ENCODE data around the gene PTPRM.

DNA sequence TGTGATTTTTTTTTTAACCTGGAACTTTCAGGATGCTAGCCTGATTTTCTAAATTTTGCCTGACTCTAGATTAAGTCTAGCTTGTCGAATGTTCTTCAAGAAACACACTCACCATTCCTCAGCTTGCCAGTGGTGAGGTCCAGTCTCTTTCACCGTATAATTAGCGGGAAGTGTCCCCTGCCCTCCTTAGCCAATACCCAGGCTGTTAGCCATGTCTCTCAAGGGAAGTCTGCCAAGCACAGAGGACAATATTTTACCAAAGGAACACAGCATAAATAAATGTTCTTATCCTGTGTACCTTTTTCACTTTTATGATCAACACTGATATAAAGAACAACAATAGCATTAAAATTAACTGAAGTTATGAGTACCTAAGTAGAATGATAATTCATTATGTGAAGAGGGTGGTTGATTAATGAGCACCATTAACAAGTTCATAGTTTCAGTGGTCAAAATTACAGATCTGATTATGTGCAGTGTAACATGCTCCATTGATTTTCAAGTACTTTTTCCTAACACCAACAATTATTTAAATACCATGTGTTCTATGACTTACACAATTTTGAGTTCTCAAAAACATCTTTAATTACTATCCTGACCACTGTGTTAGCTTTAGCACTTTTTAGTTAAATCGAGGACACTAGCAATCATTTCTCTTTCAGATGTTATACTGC lies 596.3 kb downstream of the PTPRM start:
- TF ChIP-seq, protein P1, sequence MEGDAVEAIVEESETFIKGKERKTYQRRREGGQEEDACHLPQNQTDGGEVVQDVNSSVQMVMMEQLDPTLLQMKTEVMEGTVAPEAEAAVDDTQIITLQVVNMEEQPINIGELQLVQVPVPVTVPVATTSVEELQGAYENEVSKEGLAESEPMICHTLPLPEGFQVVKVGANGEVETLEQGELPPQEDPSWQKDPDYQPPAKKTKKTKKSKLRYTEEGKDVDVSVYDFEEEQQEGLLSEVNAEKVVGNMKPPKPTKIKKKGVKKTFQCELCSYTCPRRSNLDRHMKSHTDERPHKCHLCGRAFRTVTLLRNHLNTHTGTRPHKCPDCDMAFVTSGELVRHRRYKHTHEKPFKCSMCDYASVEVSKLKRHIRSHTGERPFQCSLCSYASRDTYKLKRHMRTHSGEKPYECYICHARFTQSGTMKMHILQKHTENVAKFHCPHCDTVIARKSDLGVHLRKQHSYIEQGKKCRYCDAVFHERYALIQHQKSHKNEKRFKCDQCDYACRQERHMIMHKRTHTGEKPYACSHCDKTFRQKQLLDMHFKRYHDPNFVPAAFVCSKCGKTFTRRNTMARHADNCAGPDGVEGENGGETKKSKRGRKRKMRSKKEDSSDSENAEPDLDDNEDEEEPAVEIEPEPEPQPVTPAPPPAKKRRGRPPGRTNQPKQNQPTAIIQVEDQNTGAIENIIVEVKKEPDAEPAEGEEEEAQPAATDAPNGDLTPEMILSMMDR (IDR thresholded peaks at IDR 0.05; ENCODE audit: poor library complexity, severe bottlenecking): no peak
- TF ChIP-seq SMC3 (conservative IDR thresholded peaks at IDR 0.05; ENCODE audit: poor library complexity) (no peak), EZH2 (IDR thresholded peaks at IDR 0.05; ENCODE audit: borderline replicate concordance, insufficient read depth, low read length, poor library complexity, severe bottlenecking) (no peak), TAF1 (IDR thresholded peaks at IDR 0.05; ENCODE audit: low read depth) (no peak), EP300 (conservative IDR thresholded peaks at IDR 0.05; ENCODE audit: poor library complexity, severe bottlenecking) (no peak), POLR2AphosphoS5 (IDR thresholded peaks at IDR 0.05) (no peak)
- TF ChIP-seq, protein P2, sequence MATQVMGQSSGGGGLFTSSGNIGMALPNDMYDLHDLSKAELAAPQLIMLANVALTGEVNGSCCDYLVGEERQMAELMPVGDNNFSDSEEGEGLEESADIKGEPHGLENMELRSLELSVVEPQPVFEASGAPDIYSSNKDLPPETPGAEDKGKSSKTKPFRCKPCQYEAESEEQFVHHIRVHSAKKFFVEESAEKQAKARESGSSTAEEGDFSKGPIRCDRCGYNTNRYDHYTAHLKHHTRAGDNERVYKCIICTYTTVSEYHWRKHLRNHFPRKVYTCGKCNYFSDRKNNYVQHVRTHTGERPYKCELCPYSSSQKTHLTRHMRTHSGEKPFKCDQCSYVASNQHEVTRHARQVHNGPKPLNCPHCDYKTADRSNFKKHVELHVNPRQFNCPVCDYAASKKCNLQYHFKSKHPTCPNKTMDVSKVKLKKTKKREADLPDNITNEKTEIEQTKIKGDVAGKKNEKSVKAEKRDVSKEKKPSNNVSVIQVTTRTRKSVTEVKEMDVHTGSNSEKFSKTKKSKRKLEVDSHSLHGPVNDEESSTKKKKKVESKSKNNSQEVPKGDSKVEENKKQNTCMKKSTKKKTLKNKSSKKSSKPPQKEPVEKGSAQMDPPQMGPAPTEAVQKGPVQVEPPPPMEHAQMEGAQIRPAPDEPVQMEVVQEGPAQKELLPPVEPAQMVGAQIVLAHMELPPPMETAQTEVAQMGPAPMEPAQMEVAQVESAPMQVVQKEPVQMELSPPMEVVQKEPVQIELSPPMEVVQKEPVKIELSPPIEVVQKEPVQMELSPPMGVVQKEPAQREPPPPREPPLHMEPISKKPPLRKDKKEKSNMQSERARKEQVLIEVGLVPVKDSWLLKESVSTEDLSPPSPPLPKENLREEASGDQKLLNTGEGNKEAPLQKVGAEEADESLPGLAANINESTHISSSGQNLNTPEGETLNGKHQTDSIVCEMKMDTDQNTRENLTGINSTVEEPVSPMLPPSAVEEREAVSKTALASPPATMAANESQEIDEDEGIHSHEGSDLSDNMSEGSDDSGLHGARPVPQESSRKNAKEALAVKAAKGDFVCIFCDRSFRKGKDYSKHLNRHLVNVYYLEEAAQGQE (IDR thresholded peaks at IDR 0.05; ENCODE audit: borderline replicate concordance): no peak
